Heart left ventricle (tissue), 13 donors: ENCODE measurements around the gene GET4.

ENCODE experiments used
- POLR2A ChIP-seq, 2 donors: fragments of 450-650 bp; IDR thresholded peaks; one replicate each; pipeline ENCODE4 v1.6.1; 2017; ENCODE audit warnings: antibody characterized with exemption in 2 of 2, mild to moderate bottlenecking in 2 of 2, moderate library complexity in 2 of 2
- TF ChIP-seq, protein P1 (sequence below), 12 donors: fragments of 200-600 bp; sonication (generic) in 4 of 12; IDR thresholded peaks; one replicate each; pipeline versions ENCODE4 v1.5.0 to v1.8.0; 2018 to 2022; ENCODE audit warnings: antibody characterized with exemption in 12 of 12, mild to moderate bottlenecking in 5 of 12
- donor health status: ischemic (EF 13 %, LVEDD 7.1; RV severe dilation, severe dysfunction).
- donor health status: DM: no; HTN: yes; CAD: no.
- donor health status: DM: no; HTN: no; CAD: no.
- donor health status: ischemic (EF 25% LVEDD 6.9; RV normal size, moderate dysfunction).
- donor health status: ischemic (EF 25% LVEDD 5.7; RV mildly dilated, moderate dysfunction).
- donor health status: ischemic (EF 35%, LVEDD 5.7; RV mildly dilated, moderate dysfunction).
- donor health status: nonischemic (EF 11% LVEDD 7.7; RV severe dilation, severe dysfunction).
- donor health status: DM: yes; HTN: yes; CAD: no.
- donor health status: PGD.
- donor health status: ischemic (EF 29% LVEDD 5.4; RV normal size, mild dysfunction).
- donor health status: nonischemic (EF 23%, LVEDD 6.1; RV moderate dilation, normal function).

DNA sequence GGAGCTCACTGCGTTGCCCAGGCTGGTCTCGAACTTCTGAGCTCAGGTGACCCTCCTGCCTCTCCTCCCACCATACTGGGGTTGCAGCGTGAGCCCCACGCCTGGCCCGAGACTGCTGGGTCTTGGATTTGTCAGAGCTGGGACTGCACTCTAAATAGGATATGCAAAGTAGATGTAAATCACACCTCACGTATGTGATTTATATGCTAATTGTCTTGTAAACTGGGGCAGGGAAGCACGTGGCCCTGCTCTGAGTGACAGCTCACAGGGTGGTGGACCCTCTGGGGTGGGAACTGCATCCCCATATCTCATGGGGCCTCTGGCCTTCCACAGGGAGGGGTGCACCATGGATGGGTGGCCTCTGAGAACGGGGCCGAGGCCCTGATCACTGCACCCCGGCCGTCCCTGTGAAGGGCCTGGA is 34.1 kb downstream of the GET4 start:
- TF ChIP-seq, protein P1, sequence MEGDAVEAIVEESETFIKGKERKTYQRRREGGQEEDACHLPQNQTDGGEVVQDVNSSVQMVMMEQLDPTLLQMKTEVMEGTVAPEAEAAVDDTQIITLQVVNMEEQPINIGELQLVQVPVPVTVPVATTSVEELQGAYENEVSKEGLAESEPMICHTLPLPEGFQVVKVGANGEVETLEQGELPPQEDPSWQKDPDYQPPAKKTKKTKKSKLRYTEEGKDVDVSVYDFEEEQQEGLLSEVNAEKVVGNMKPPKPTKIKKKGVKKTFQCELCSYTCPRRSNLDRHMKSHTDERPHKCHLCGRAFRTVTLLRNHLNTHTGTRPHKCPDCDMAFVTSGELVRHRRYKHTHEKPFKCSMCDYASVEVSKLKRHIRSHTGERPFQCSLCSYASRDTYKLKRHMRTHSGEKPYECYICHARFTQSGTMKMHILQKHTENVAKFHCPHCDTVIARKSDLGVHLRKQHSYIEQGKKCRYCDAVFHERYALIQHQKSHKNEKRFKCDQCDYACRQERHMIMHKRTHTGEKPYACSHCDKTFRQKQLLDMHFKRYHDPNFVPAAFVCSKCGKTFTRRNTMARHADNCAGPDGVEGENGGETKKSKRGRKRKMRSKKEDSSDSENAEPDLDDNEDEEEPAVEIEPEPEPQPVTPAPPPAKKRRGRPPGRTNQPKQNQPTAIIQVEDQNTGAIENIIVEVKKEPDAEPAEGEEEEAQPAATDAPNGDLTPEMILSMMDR (IDR thresholded peaks at IDR 0.05): no peak
- no peak for TF ChIP-seq POLR2A (IDR thresholded peaks at IDR 0.05)
